Measurements from ENCODE around the gene JARID2.

DNA sequence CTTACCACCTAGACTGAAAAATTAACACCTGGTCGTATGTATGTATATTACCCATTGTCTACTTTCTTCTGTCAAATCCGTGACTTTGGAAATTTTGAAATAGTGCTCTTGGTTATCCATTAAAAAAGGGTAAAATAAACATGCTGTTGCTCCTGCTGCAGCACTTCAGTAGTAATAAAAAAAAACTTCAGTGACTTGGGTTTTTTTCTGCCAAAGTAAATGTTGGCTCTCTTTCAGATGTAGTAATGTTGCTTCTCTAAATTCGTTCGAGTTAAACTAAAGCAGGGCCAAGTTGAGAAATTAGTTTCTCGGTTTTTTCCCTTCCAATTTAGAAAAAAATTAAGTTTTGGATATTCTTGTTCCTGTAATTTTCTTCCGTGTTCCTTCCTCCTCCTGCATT lies 34.2 kb downstream of the JARID2 start:
- TF ChIP-seq, protein P1, sequence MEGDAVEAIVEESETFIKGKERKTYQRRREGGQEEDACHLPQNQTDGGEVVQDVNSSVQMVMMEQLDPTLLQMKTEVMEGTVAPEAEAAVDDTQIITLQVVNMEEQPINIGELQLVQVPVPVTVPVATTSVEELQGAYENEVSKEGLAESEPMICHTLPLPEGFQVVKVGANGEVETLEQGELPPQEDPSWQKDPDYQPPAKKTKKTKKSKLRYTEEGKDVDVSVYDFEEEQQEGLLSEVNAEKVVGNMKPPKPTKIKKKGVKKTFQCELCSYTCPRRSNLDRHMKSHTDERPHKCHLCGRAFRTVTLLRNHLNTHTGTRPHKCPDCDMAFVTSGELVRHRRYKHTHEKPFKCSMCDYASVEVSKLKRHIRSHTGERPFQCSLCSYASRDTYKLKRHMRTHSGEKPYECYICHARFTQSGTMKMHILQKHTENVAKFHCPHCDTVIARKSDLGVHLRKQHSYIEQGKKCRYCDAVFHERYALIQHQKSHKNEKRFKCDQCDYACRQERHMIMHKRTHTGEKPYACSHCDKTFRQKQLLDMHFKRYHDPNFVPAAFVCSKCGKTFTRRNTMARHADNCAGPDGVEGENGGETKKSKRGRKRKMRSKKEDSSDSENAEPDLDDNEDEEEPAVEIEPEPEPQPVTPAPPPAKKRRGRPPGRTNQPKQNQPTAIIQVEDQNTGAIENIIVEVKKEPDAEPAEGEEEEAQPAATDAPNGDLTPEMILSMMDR (IDR thresholded peaks at IDR 0.05 in 2 of 3, conservative IDR thresholded peaks at IDR 0.05 in 1 of 3; ENCODE audit: control insufficient read depth in 2 of 3, extremely low read depth in 1 of 3, insufficient read depth in 1 of 3, low read depth in 3 of 3, low read length in 3 of 3) = no peak
- TF ChIP-seq, protein P2, sequence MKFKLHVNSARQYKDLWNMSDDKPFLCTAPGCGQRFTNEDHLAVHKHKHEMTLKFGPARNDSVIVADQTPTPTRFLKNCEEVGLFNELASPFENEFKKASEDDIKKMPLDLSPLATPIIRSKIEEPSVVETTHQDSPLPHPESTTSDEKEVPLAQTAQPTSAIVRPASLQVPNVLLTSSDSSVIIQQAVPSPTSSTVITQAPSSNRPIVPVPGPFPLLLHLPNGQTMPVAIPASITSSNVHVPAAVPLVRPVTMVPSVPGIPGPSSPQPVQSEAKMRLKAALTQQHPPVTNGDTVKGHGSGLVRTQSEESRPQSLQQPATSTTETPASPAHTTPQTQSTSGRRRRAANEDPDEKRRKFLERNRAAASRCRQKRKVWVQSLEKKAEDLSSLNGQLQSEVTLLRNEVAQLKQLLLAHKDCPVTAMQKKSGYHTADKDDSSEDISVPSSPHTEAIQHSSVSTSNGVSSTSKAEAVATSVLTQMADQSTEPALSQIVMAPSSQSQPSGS (IDR thresholded peaks at IDR 0.05; ENCODE audit: low read length) = no peak
- TF ChIP-seq CHD2 (IDR thresholded peaks at IDR 0.05; ENCODE audit: borderline replicate concordance, low read depth, low read length) (no peak), POLR2A (IDR thresholded peaks at IDR 0.05; ENCODE audit: low read depth, low read length) (no peak), JUND (IDR thresholded peaks at IDR 0.05; ENCODE audit: low read depth, low read length) (no peak), NRF1 (conservative IDR thresholded peaks at IDR 0.05; ENCODE audit: low read depth, low read length) (no peak), RAD51 (IDR thresholded peaks at IDR 0.05) (no peak)
- TF ChIP-seq, protein P3, sequence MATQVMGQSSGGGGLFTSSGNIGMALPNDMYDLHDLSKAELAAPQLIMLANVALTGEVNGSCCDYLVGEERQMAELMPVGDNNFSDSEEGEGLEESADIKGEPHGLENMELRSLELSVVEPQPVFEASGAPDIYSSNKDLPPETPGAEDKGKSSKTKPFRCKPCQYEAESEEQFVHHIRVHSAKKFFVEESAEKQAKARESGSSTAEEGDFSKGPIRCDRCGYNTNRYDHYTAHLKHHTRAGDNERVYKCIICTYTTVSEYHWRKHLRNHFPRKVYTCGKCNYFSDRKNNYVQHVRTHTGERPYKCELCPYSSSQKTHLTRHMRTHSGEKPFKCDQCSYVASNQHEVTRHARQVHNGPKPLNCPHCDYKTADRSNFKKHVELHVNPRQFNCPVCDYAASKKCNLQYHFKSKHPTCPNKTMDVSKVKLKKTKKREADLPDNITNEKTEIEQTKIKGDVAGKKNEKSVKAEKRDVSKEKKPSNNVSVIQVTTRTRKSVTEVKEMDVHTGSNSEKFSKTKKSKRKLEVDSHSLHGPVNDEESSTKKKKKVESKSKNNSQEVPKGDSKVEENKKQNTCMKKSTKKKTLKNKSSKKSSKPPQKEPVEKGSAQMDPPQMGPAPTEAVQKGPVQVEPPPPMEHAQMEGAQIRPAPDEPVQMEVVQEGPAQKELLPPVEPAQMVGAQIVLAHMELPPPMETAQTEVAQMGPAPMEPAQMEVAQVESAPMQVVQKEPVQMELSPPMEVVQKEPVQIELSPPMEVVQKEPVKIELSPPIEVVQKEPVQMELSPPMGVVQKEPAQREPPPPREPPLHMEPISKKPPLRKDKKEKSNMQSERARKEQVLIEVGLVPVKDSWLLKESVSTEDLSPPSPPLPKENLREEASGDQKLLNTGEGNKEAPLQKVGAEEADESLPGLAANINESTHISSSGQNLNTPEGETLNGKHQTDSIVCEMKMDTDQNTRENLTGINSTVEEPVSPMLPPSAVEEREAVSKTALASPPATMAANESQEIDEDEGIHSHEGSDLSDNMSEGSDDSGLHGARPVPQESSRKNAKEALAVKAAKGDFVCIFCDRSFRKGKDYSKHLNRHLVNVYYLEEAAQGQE (IDR thresholded peaks at IDR 0.05; ENCODE audit: low read depth, low read length) = no peak
- TF ChIP-seq, protein P4, sequence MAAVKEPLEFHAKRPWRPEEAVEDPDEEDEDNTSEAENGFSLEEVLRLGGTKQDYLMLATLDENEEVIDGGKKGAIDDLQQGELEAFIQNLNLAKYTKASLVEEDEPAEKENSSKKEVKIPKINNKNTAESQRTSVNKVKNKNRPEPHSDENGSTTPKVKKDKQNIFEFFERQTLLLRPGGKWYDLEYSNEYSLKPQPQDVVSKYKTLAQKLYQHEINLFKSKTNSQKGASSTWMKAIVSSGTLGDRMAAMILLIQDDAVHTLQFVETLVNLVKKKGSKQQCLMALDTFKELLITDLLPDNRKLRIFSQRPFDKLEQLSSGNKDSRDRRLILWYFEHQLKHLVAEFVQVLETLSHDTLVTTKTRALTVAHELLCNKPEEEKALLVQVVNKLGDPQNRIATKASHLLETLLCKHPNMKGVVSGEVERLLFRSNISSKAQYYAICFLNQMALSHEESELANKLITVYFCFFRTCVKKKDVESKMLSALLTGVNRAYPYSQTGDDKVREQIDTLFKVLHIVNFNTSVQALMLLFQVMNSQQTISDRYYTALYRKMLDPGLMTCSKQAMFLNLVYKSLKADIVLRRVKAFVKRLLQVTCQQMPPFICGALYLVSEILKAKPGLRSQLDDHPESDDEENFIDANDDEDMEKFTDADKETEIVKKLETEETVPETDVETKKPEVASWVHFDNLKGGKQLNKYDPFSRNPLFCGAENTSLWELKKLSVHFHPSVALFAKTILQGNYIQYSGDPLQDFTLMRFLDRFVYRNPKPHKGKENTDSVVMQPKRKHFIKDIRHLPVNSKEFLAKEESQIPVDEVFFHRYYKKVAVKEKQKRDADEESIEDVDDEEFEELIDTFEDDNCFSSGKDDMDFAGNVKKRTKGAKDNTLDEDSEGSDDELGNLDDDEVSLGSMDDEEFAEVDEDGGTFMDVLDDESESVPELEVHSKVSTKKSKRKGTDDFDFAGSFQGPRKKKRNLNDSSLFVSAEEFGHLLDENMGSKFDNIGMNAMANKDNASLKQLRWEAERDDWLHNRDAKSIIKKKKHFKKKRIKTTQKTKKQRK (IDR thresholded peaks at IDR 0.05; ENCODE audit: low read depth, low read length) = no peak
- TF ChIP-seq, protein P5, sequence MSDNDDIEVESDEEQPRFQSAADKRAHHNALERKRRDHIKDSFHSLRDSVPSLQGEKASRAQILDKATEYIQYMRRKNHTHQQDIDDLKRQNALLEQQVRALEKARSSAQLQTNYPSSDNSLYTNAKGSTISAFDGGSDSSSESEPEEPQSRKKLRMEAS (IDR thresholded peaks at IDR 0.05; ENCODE audit: low read depth, low read length) = no peak
- TF ChIP-seq, protein P6, sequence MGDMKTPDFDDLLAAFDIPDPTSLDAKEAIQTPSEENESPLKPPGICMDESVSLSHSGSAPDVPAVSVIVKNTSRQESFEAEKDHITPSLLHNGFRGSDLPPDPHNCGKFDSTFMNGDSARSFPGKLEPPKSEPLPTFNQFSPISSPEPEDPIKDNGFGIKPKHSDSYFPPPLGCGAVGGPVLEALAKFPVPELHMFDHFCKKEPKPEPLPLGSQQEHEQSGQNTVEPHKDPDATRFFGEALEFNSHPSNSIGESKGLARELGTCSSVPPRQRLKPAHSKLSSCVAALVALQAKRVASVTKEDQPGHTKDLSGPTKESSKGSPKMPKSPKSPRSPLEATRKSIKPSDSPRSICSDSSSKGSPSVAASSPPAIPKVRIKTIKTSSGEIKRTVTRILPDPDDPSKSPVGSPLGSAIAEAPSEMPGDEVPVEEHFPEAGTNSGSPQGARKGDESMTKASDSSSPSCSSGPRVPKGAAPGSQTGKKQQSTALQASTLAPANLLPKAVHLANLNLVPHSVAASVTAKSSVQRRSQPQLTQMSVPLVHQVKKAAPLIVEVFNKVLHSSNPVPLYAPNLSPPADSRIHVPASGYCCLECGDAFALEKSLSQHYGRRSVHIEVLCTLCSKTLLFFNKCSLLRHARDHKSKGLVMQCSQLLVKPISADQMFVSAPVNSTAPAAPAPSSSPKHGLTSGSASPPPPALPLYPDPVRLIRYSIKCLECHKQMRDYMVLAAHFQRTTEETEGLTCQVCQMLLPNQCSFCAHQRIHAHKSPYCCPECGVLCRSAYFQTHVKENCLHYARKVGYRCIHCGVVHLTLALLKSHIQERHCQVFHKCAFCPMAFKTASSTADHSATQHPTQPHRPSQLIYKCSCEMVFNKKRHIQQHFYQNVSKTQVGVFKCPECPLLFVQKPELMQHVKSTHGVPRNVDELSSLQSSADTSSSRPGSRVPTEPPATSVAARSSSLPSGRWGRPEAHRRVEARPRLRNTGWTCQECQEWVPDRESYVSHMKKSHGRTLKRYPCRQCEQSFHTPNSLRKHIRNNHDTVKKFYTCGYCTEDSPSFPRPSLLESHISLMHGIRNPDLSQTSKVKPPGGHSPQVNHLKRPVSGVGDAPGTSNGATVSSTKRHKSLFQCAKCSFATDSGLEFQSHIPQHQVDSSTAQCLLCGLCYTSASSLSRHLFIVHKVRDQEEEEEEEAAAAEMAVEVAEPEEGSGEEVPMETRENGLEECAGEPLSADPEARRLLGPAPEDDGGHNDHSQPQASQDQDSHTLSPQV (IDR thresholded peaks at IDR 0.05) = no peak
